GM23338 (cell line): Measurements from ENCODE around the gene FNDC11. TPM values are rescaled to one million over a fixed set of nuclear protein-coding genes. Genes with fewer than 3 reads are reported as not detected.
"Not testable (repeated sequence)": the region's sequence is repeated elsewhere in the genome, so short reads cannot be mapped to it uniquely, and the experiment has no call there.

Experiments used
- ATAC-seq: fragments of 200-7000 bp; cut with Tn5 transposase; 3 replicates; pipeline ENCODE4 v1.9.1; 2020
- DNase-seq: peaks from one replicate; pipeline ENCODE4 v3.0.0-alpha.2; 2015; ENCODE audit warnings: low spot score
- H2AFZ ChIP-seq: fragments of 200-600 bp; sonication (generic); 2 replicates; pipeline ENCODE4 v1.8.0; 2016; ENCODE audit warnings: antibody characterized with exemption, mild to moderate bottlenecking, moderate library complexity
- H3F3A ChIP-seq: fragments of 200-600 bp; sonication (generic); replicated peaks from 2 replicates; pipeline ENCODE4 v1.8.0; 2017; ENCODE audit warnings: antibody characterized with exemption, mixed run types, low read depth
- H3K27ac ChIP-seq: fragments of 200-600 bp; sonication (generic); 2 replicates; pipeline ENCODE4 v1.6.1; 2016; ENCODE audit warnings: low read depth
- H3K27me3 ChIP-seq: fragments of 200-600 bp; sonication (generic); 2 replicates; pipeline ENCODE4 v1.8.0; 2016; ENCODE audit warnings: mild to moderate bottlenecking, mixed run types, moderate library complexity; ENCODE audit not compliant: insufficient read depth
- H3K36me3 ChIP-seq: fragments of 200-600 bp; sonication (generic); 2 replicates; pipeline ENCODE4 v1.8.0; 2016; ENCODE audit warnings: mild to moderate bottlenecking; ENCODE audit not compliant: insufficient read depth
- H3K4me1 ChIP-seq: fragments of 200-600 bp; sonication (generic); 2 replicates; pipeline ENCODE4 v1.8.0; 2016; ENCODE audit warnings: mild to moderate bottlenecking, moderate library complexity; ENCODE audit not compliant: insufficient read depth
- H3K4me2 ChIP-seq: fragments of 200-600 bp; sonication (generic); 2 replicates; pipeline ENCODE4 v1.7.1; 2017; ENCODE audit warnings: mixed run types
- H3K4me3 ChIP-seq: fragments of 200-600 bp; sonication (generic); 2 replicates; pipeline ENCODE4 v1.6.1; 2016; ENCODE audit warnings: mixed run types
- H3K79me2 ChIP-seq: fragments of 200-600 bp; sonication (generic); replicated peaks from 2 replicates; pipeline ENCODE4 v1.8.0; 2017; ENCODE audit warnings: mild to moderate bottlenecking; ENCODE audit not compliant: insufficient read depth
- H3K9me2 ChIP-seq: fragments of 200-600 bp; sonication (generic); 2 replicates; pipeline ENCODE4 v1.8.0; 2017; ENCODE audit not compliant: insufficient read depth
- H4K20me1 ChIP-seq: fragments of 200-600 bp; sonication (generic); replicated peaks from 2 replicates; pipeline ENCODE4 v1.8.0; 2017; ENCODE audit warnings: mild to moderate bottlenecking; ENCODE audit not compliant: insufficient read depth
- H3K27ac Mint-ChIP-seq: 2 replicates; pipeline ENCODE4 v1.8.0; 2020; ENCODE audit warnings: inconsistent platforms, mild to moderate bottlenecking, moderate library complexity, mixed read lengths
- H3K27me3 Mint-ChIP-seq: 3 replicates; pipeline ENCODE4 v1.8.0; 2022; ENCODE audit warnings: low read depth, mild to moderate bottlenecking, moderate library complexity, mixed read lengths, inconsistent platforms; ENCODE audit not compliant: insufficient read depth, poor library complexity
- H3K36me3 Mint-ChIP-seq: 3 replicates; pipeline ENCODE4 v1.8.0; 2021; ENCODE audit warnings: low read depth, mild to moderate bottlenecking, inconsistent platforms, moderate library complexity, mixed read lengths
- H3K4me1 Mint-ChIP-seq: 3 replicates; pipeline ENCODE4 v1.8.0; 2020; ENCODE audit warnings: mild to moderate bottlenecking, inconsistent platforms, mixed read lengths
- H3K4me3 Mint-ChIP-seq: 3 replicates; pipeline ENCODE4 v1.8.0; 2021; ENCODE audit warnings: moderate library complexity, mild to moderate bottlenecking, inconsistent platforms, mixed read lengths
- H3K9me3 Mint-ChIP-seq: 3 replicates; pipeline ENCODE4 v1.8.0; 2020; ENCODE audit warnings: moderate library complexity, mild to moderate bottlenecking, inconsistent platforms, mixed read lengths
- ZNF462 ChIP-seq: fragments of 250-450 bp; sonication (Bioruptor Pico); IDR thresholded peaks from 2 replicates; pipeline ENCODE4 v1.5.0; 2020; ENCODE audit warnings: mild to moderate bottlenecking, moderate library complexity
- polyA plus RNA-seq: library from polyadenylated mRNA; unstranded; fragments of >200 nt; fragmentation: Nextera tagmentation; extraction: Ambion mirVana; gene quantifications from 2 replicates; pipeline ENCODE4 v1.2.1, GENCODE V29; 2016
- total RNA-seq: library from RNA; depleted of rRNA; stranded (reverse); fragments of >200 nt; shearing (Covaris generic); gene quantifications from 2 replicates; pipeline ENCODE4 v1.2.3, GENCODE V29; 2014

FNDC11 gene
- total and polyA plus RNA-seq, 2 experiments from 2014 or later: 3.4 to 5.3 TPM

GRCh38 chr20:63513207-63513606, 40.8 kb upstream of the FNDC11 start (continued):
- TF ChIP-seq ZNF462: no peak

- H3F3A ChIP-seq, H3K27me3 Mint-ChIP-seq, H3K36me3 ChIP-seq, H3K27ac ChIP-seq, H3K4me1 ChIP-seq, H3K4me3 Mint-ChIP-seq, H4K20me1 ChIP-seq, ATAC-seq, H3K27ac Mint-ChIP-seq, H3K27me3 ChIP-seq, DNase-seq, H3K4me2 ChIP-seq, H3K36me3 Mint-ChIP-seq, H3K9me2 ChIP-seq, H3K79me2 ChIP-seq, H3K4me3 ChIP-seq, H2AFZ ChIP-seq: not testable (repeated sequence)
- H3K4me1 Mint-ChIP-seq: peaks cover 13% of the 10 kb centered on the region
- H3K9me3 Mint-ChIP-seq: peaks cover 14% of the 10 kb centered on the region; the same call in 2 of the 3 replicates
These were observed 39.4 kb upstream of the FNDC11 start for GRCh38 chr20:63514520-63514919.

- H3K9me2 ChIP-seq: no peaks in the 10 kb centered on the region
- no peak for TF ChIP-seq ZNF462
These were observed 36.3 kb upstream of the FNDC11 start for GRCh38 chr20:63517376-63518309.

More at GRCh38 chr20:63517376-63518309, 36.3 kb upstream of the FNDC11 start:
- Histone ChIP-seq H2AFZ (no peak overlapping the region), H3K79me2 (peaks cover 4% of the 10 kb centered on the region; the same call in 1 of the 2 replicates), H3K4me1 (peaks cover 12% of the 10 kb centered on the region; the same call in 1 of the 2 replicates), H3K27ac (no peak overlapping the region), H3K27me3 (no peaks in the 10 kb centered on the region), H3K36me3 (no peaks in the 10 kb centered on the region), H4K20me1 (no peaks in the 10 kb centered on the region), H3F3A (peaks cover 6% of the 10 kb centered on the region; the same call in 1 of the 2 replicates), H3K4me3 (no peak overlapping the region), H3K4me2 (no peak overlapping the region)
- H3K27me3 Mint-ChIP-seq: peaks cover 13% of the 10 kb centered on the region
- H3K4me3 Mint-ChIP-seq: no peak overlapping the region
- peaks cover 14% of the 10 kb centered on the region; the same call in 2 of the 3 replicates for H3K9me3 Mint-ChIP-seq
- H3K27ac Mint-ChIP-seq: no peak overlapping the region
- H3K4me1 Mint-ChIP-seq: peaks cover 14% of the 10 kb centered on the region
- H3K36me3 Mint-ChIP-seq: peaks cover 19% of the 10 kb centered on the region
- ATAC-seq (no peak), DNase-seq (no peak)
